Heart left ventricle (tissue), 13 donors: ENCODE data around the gene SYNDIG1.

Experiments used
- CTCF ChIP-seq, 12 donors: fragments of 200-600 bp; sonication (generic) in 4 of 12; IDR thresholded peaks; one replicate each; pipeline versions ENCODE4 v1.5.0 to v1.8.0; 2018 to 2022; ENCODE audit warnings: antibody characterized with exemption in 12 of 12, mild to moderate bottlenecking in 5 of 12
- POLR2A ChIP-seq, 2 donors: fragments of 450-650 bp; IDR thresholded peaks; one replicate each; pipeline ENCODE4 v1.6.1; 2017; ENCODE audit warnings: antibody characterized with exemption in 2 of 2, mild to moderate bottlenecking in 2 of 2, moderate library complexity in 2 of 2
- donor health status: ischemic (EF 13 %, LVEDD 7.1; RV severe dilation, severe dysfunction).
- donor health status: DM: no; HTN: yes; CAD: no.
- donor health status: DM: no; HTN: no; CAD: no.
- donor health status: ischemic (EF 25% LVEDD 6.9; RV normal size, moderate dysfunction).
- donor health status: ischemic (EF 25% LVEDD 5.7; RV mildly dilated, moderate dysfunction).
- donor health status: ischemic (EF 35%, LVEDD 5.7; RV mildly dilated, moderate dysfunction).
- donor health status: nonischemic (EF 11% LVEDD 7.7; RV severe dilation, severe dysfunction).
- donor health status: DM: yes; HTN: yes; CAD: no.
- donor health status: PGD.
- donor health status: ischemic (EF 29% LVEDD 5.4; RV normal size, mild dysfunction).
- donor health status: nonischemic (EF 23%, LVEDD 6.1; RV moderate dilation, normal function).

DNA sequence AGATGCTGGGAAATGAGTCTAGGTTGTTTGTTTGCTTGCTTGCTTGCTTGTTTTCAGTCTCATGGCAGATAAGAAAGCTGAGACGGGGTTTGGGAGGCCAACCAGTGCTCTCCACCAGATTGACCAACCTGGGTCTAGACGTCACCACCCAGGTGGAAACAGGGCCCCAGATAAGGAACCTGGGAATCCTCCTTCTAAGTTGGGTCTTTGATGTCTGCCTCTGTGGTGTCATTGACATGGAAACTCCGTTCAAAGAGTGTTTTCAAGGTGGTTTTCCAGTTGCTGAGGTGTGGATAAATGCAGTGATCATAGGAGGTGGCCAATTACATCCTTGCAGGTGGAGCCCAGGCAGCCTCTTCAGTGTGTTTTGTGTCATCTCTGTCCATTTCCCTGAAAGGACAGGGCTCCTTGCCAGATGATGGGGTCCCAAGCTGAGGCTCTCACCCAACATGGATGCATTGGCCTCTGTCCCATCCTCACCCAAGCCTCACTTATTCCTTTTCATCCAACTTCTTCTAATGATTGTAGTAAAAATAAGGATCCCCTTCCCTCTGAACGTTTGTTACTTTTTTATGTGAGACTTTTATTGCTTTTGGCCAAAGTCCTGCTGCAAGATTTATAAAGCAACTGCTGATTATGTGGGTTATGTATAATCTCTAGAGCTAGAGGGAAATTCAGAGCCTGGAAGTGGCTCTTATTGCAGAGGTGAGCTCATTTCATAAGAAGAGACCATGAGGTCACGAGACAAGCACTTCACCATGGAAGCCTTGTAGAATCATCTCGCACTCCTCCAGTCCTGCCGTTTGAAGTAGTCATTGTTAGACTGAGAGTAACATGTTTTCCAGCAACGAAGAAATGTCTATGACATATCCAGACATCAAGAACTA, 32.0 kb upstream of the SYNDIG1 start:
- TF ChIP-seq POLR2A (IDR thresholded peaks at IDR 0.05), result no peak
- no peak for TF ChIP-seq CTCF (IDR thresholded peaks at IDR 0.05)
